Esophagus squamous epithelium (tissue), 5 donors: ENCODE measurements around the gene PARD3. TPM values are rescaled to one million over a fixed set of nuclear protein-coding genes. Genes with fewer than 3 reads are reported as not detected.

Experiments used
- DNase-seq: peaks from one replicate; lab custom pipeline; 2025; lab: John Stamatoyannopoulos, UW
- H3K27ac ChIP-seq, 4 donors: fragments of 200-600 bp; sonication (generic); one replicate each; pipeline ENCODE4 v1.5.1; 2016 to 2019; ENCODE audit warnings: mild to moderate bottlenecking in 1 of 4
- H3K27me3 ChIP-seq, 4 donors: fragments of 200-600 bp; sonication (generic); 1 replicate in 3 of 4; 2 replicates in 1 of 4; pipeline versions ENCODE4 v1.5.1 to v1.6.0; 2017 to 2021; ENCODE audit warnings: antibody characterized with exemption in 1 of 4
- H3K36me3 ChIP-seq, 3 donors: fragments of 200-600 bp; sonication (generic); one replicate each; pipeline ENCODE4 v1.5.1; 2016 to 2019
- H3K4me1 ChIP-seq, 3 donors: fragments of 200-600 bp; sonication (generic); one replicate each; pipeline ENCODE4 v1.5.1; 2017 to 2019
- H3K4me3 ChIP-seq, 4 donors: fragments of 200-600 bp; sonication (generic); 1 replicate in 3 of 4; 2 replicates in 1 of 4; pipeline ENCODE4 v1.5.1; 2016 to 2019; ENCODE audit warnings: mild to moderate bottlenecking in 2 of 4, moderate library complexity in 1 of 4
- H3K9me3 ChIP-seq, 3 donors: fragments of 200-600 bp; sonication (generic); one replicate each; pipeline ENCODE4 v1.5.1; 2016 to 2019
- POLR2A ChIP-seq, 4 donors: fragments of 450-650 bp; IDR thresholded peaks; one replicate each; pipeline ENCODE4 v1.6.1; 2017; ENCODE audit warnings: antibody characterized with exemption in 4 of 4, mild to moderate bottlenecking in 4 of 4, moderate library complexity in 3 of 4
- WGBS, 2 donors: methylation state at CpG; one replicate each; pipeline ENCODE4 v1.1.5; 2018; 5-methylcytosine and 5-hydroxymethylcytosine counted together
- intact Hi-C: fragments of 100-400 bp; cut with DNase I; formaldehyde crosslinking; loops from one replicate; pipeline ENCODE4 v1.15.0; 2022
- total RNA-seq, 4 donors: library from RNA; depleted of rRNA; stranded (reverse); fragments of >200 nt; gene quantifications; one replicate each; pipeline ENCODE4 v1.1.0, GENCODE V29; 2016
- TF ChIP-seq, protein P1 (sequence below), 6 experiments: fragments of 450-650 bp in 4 of 6; fragments of 200-600 bp in 2 of 6; sonication (generic) in 2 of 6; IDR thresholded peaks; one replicate each; pipeline ENCODE4 v1.5.1; 2016 to 2019; ENCODE audit warnings: antibody characterized with exemption in 6 of 6, mild to moderate bottlenecking in 4 of 6, moderate library complexity in 4 of 6
- donor health status: DM: yes; HTN: yes; CAD: no.

PARD3 gene
- total RNA-seq, 4 donors from 2014 or later = 57.3 to 114 (median 81.7) TPM

DNA sequence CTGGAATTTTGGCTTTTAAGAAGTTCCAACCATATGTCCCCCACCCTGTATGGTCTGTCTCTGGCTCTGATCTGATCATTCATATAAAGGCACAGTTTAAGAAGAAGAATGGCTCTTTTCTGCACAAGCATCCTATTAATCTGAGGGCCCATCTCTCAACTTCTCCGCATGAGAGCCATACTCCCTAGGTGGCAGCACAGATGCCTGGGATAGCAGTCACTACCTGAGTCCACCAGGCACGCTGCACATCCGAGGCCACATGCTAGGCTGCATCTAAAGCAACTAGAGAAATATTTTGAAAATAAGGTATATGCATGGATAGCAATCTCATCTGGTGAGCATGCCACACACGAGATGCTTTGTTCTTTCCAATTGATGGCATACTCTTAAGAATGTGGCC, 565.5 kb downstream of the PARD3 start:
- Histone ChIP-seq H3K27me3 (no peaks in the 10 kb centered on the region), H3K4me3 (no peak overlapping the region), H3K27ac (no peak overlapping the region), H3K4me1 (no peaks in the 10 kb centered on the region), H3K9me3 (no peaks in the 10 kb centered on the region), H3K36me3 (no peaks in the 10 kb centered on the region)
- no peak for TF ChIP-seq POLR2A (IDR thresholded peaks at IDR 0.05)
- TF ChIP-seq, protein P1, sequence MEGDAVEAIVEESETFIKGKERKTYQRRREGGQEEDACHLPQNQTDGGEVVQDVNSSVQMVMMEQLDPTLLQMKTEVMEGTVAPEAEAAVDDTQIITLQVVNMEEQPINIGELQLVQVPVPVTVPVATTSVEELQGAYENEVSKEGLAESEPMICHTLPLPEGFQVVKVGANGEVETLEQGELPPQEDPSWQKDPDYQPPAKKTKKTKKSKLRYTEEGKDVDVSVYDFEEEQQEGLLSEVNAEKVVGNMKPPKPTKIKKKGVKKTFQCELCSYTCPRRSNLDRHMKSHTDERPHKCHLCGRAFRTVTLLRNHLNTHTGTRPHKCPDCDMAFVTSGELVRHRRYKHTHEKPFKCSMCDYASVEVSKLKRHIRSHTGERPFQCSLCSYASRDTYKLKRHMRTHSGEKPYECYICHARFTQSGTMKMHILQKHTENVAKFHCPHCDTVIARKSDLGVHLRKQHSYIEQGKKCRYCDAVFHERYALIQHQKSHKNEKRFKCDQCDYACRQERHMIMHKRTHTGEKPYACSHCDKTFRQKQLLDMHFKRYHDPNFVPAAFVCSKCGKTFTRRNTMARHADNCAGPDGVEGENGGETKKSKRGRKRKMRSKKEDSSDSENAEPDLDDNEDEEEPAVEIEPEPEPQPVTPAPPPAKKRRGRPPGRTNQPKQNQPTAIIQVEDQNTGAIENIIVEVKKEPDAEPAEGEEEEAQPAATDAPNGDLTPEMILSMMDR (IDR thresholded peaks at IDR 0.05) = no peak
- DNase-seq = no peak
- 66 to 86% methylated on average over 4 of the region's 4 CpGs for WGBS, 2 donors
- intact Hi-C loops = no loop called here

DNA sequence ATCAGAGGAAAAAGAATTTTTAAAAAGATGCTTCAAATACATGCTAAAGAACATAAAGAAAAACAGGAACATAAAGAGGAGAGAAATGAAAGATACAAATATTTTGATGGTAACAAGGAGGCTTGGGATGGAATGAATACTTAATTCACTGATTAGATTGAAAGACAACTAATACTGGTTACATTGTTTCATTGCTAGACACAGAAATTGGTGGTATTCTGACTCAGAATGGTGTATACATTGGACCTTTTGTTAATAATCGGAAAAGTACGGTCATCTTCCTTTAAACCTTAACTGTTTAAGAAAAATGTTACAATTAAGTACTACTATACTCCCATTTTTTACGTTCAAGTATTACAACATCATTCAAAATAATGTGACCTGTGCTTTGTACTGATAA, 567.5 kb downstream of the PARD3 start:
- Histone ChIP-seq H3K27me3 (no peaks in the 10 kb centered on the region), H3K27ac (no peak overlapping the region), H3K36me3 (no peaks in the 10 kb centered on the region), H3K4me1 (no peaks in the 10 kb centered on the region), H3K9me3 (no peaks in the 10 kb centered on the region), H3K4me3 (no peak overlapping the region)
- 90 to 93% methylated on average over 3 of the region's 3 CpGs for whole genome bisulfite sequencing, 2 donors
- TF ChIP-seq, protein P1 (IDR thresholded peaks at IDR 0.05) = no peak
- no peak for DNase-seq
- intact Hi-C loops = no loop called here

DNA sequence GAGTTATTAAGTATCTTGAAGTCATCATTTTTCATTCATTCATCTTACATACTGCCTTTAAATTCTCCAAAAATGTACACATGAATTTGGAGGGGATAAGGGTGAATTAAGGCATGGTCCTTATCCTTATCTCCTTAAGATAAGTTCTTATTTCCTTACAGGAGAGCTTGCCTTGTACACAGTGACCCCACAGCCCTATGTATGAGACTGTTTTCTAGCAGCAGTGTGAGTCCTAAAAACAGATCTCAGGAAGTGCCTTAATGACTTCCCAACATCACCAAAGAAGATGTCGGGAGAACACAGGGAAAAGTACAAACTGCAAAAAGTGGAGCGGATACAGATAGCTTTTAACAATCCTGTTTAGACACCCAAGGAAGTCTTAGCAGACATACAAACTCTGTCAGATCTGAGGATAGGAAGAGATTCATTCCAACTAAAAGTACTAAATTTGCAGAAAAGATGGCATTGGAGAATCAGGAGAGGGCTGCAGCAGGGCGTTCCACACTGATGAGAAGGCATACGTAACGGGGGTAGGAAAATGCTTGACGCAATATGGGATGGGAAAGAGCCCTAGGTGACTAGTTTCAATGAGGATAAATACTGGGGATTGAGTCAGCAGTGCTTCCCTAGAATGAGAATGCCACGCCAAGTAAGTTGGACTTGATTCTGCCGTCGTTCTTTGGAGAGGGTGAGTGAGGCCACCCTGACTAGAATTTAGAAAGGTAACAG, 570.2 kb downstream of the PARD3 start:
- Histone ChIP-seq H3K27ac (no peak overlapping the region), H3K4me3 (no peak overlapping the region), H3K4me1 (no peaks in the 10 kb centered on the region), H3K27me3 (no peaks in the 10 kb centered on the region), H3K36me3 (peaks cover 0 to 6% (median 0%) of the 10 kb centered on the region in 3 donors), H3K9me3 (no peaks in the 10 kb centered on the region)
- WGBS, 2 donors = 81 to 96% methylated on average over 9 of the region's 9 CpGs
- no peak for DNase-seq
- TF ChIP-seq, protein P1 (IDR thresholded peaks at IDR 0.05) = no peak
- no peak for TF ChIP-seq POLR2A (IDR thresholded peaks at IDR 0.05)
- intact Hi-C loops = no loop called here

DNA sequence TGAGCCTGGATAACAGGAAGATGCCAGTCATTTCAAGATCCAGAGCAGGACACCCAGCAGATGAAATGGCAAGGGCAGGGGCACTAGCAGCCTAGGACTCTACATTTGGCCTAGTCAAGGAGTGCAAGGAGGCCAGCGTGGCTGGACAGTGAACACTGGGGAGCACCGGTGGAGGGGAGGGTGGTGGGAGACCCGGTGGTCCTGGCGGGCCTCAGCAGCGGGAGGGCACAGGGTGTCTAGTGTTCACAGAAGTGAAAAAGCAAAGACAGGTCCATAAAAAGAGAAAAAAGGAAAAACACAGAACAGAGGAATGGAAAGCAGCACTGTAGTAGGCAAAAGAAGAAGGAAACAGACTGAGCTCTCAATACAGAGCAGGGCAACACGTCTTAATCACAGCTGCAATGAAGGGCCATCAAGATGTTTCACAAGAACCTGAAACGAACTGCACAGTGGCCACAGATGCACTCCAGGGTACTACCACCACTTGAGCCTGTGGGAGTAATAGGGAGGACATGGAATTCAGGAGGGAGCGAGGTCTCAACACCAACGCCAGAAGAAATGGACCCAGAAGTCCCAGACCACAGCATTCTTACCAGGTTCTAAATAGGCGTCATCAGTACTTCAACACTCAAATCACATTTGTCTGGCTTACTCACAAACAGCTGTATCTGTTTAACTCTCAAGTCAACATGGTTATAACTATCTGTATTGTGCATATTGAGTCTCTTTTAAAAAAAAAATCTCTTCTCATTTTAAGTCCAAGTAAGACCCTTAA, 573.7 kb downstream of the PARD3 start:
- Histone ChIP-seq H3K27me3 (no peaks in the 10 kb centered on the region), H3K4me3 (no peak overlapping the region), H3K9me3 (no peaks in the 10 kb centered on the region), H3K27ac (no peak overlapping the region), H3K36me3 (peaks cover 0 to 6% (median 0%) of the 10 kb centered on the region in 3 donors), H3K4me1 (no peaks in the 10 kb centered on the region)
- DNase-seq = no peak
- intact Hi-C loops = no loop called here
- WGBS, 2 donors = 88 to 89% methylated on average over 10 of the region's 10 CpGs
- no peak for TF ChIP-seq POLR2A (IDR thresholded peaks at IDR 0.05)
- TF ChIP-seq, protein P1 (IDR thresholded peaks at IDR 0.05) = no peak

DNA sequence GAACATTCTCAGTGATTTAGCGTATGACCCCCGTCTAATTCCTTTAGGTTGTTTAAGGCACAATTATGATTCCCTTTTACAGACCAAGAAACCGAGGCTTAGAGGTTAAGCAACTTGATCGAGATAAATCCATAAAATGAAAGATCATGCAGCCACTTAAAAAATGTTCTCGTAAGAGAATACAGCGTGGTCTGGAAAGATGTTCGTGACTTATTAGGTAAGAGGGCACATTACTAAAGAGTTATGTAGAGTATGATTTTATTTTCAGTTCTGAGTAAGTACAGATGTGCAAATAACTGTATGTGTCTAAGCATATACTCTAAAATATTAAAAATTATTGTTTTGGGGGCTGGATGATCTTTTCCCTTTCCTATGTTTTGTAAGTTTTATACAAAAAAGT, 575.1 kb downstream of the PARD3 start:
- Histone ChIP-seq H3K27me3 (no peaks in the 10 kb centered on the region), H3K27ac (no peak overlapping the region), H3K36me3 (peaks cover 0 to 6% (median 0%) of the 10 kb centered on the region in 3 donors), H3K4me3 (no peak overlapping the region), H3K9me3 (no peaks in the 10 kb centered on the region), H3K4me1 (no peaks in the 10 kb centered on the region)
- intact Hi-C loops = no loop called here
- TF ChIP-seq POLR2A (IDR thresholded peaks at IDR 0.05) = no peak
- DNase-seq = no peak
- 86 to 96% methylated on average over 7 of the region's 7 CpGs for WGBS, 2 donors
